B cell (primary cell): ENCODE results near the gene ANTXR1. TPM values are rescaled to one million over a fixed set of nuclear protein-coding genes. Genes with fewer than 3 reads are reported as not detected.

Source experiments
- ATAC-seq: fragments of 200-7000 bp; cut with Tn5 transposase; one replicate; pipeline ENCODE4 v1.10.0; 2021; ENCODE audit warnings: low read depth, mild to moderate bottlenecking, moderate number of reproducible peaks, moderate library complexity
- CTCF ChIA-PET: fragments of 350-600 bp; sonication (Branson Sonifier 250); formaldehyde crosslinking; loops from one replicate; lab custom pipeline; 2021; ENCODE audit warnings: antibody characterized with exemption, inconsistent platforms; lab: Charles Lee
- POLR2A ChIA-PET: fragments of 350-600 bp; sonication (Branson Sonifier 250); formaldehyde crosslinking; loops from one replicate; lab custom pipeline; 2021; ENCODE audit warnings: antibody characterized with exemption; lab: Charles Lee
- DNase-seq: peaks from one replicate; pipeline ENCODE4 v3.0.0; 2013
- H2AFZ ChIP-seq: 2 replicates; pipeline ENCODE4 v1.6.1; 2012; ENCODE audit warnings: mild to moderate bottlenecking, low read depth, low read length; ENCODE audit not compliant: insufficient read depth, poor library complexity, severe bottlenecking
- H3K27ac ChIP-seq, 2 donors: 1 replicate in 1 of 2; 2 replicates in 1 of 2; pipeline ENCODE4 v1.5.1; 2012 to 2013; ENCODE audit warnings: low read length in 2 of 2, mild to moderate bottlenecking in 2 of 2, moderate library complexity in 1 of 2
- H3K27me3 ChIP-seq, 4 experiments: fragments of 200-600 bp in 1 of 4; sonication (generic) in 1 of 4; replicated peaks in 1 of 4; 1 replicate in 2 of 4; 2 replicates in 2 of 4; pipeline versions ENCODE4 v1.6.1 to v1.7.0; 2013 to 2016; ENCODE audit warnings: low read length in 3 of 4, mild to moderate bottlenecking in 2 of 4, mixed read lengths in 1 of 4, moderate library complexity in 1 of 4; ENCODE audit not compliant: insufficient read depth in 4 of 4, control insufficient read depth in 3 of 4; ENCODE audit errors: control extremely low read depth in 1 of 4
- H3K36me3 ChIP-seq, 2 experiments: replicated peaks in 1 of 2; 1 replicate in 1 of 2; 2 replicates in 1 of 2; pipeline versions ENCODE4 v1.6.1 to v1.7.1; 2013; ENCODE audit warnings: low read length in 1 of 2; ENCODE audit not compliant: insufficient read depth in 2 of 2, control insufficient read depth in 1 of 2; ENCODE audit errors: control extremely low read depth in 1 of 2, extremely low read depth in 1 of 2
- H3K4me1 ChIP-seq, 2 donors: fragments of 200-600 bp in 1 of 2; sonication (generic) in 1 of 2; 1 replicate in 1 of 2; 2 replicates in 1 of 2; pipeline versions ENCODE4 v1.5.1 to v1.6.1; 2013 to 2017; ENCODE audit warnings: low read length in 2 of 2; ENCODE audit not compliant: control insufficient read depth in 2 of 2, insufficient read depth in 2 of 2
- H3K4me2 ChIP-seq: replicated peaks from 2 replicates; pipeline ENCODE3; 2012; ENCODE audit warnings: mild to moderate bottlenecking, low read depth, low read length; ENCODE audit not compliant: poor library complexity, severe bottlenecking
- H3K4me3 ChIP-seq, 5 experiments: fragments of 200-600 bp in 1 of 5; sonication (generic) in 1 of 5; 1 replicate in 3 of 5; 2 replicates in 2 of 5; pipeline versions ENCODE4 v1.5.1 to v1.7.0; 2011 to 2016; ENCODE audit warnings: low read length in 4 of 5, mild to moderate bottlenecking in 4 of 5, low read depth in 2 of 5, control low read depth in 1 of 5, moderate library complexity in 1 of 5; ENCODE audit not compliant: insufficient read depth in 1 of 5; ENCODE audit errors: control extremely low read depth in 1 of 5, extremely low read depth in 1 of 5
- H3K79me2 ChIP-seq: fragments of 200-600 bp; sonication (generic); one replicate; pipeline ENCODE4 v1.6.0; 2016; ENCODE audit warnings: low read length; ENCODE audit not compliant: control insufficient read depth, insufficient read depth
- H3K9ac ChIP-seq: fragments of 200-600 bp; sonication (generic); 2 replicates; pipeline ENCODE4 v1.6.1; 2017; ENCODE audit warnings: mild to moderate bottlenecking, low read length, moderate library complexity
- H3K9me3 ChIP-seq, 3 donors: one replicate each; pipeline versions ENCODE4 v1.6.1 to v1.7.1; 2013; ENCODE audit warnings: low read length in 2 of 3; ENCODE audit not compliant: control insufficient read depth in 2 of 3, insufficient read depth in 1 of 3; ENCODE audit errors: control extremely low read depth in 1 of 3
- H4K20me1 ChIP-seq: 2 replicates; pipeline ENCODE4 v1.6.0; 2012; ENCODE audit warnings: mild to moderate bottlenecking, low read length; ENCODE audit not compliant: insufficient read depth, control insufficient read depth, poor library complexity, severe bottlenecking
- H3K27ac Mint-ChIP-seq: one replicate; pipeline ENCODE4 v1.8.0; 2021; ENCODE audit warnings: mixed read lengths
- H3K27me3 Mint-ChIP-seq: one replicate; pipeline ENCODE4 v1.8.0; 2021; ENCODE audit warnings: mixed read lengths
- H3K4me1 Mint-ChIP-seq: one replicate; pipeline ENCODE4 v1.8.0; 2021; ENCODE audit warnings: mixed read lengths
- H3K4me3 Mint-ChIP-seq: one replicate; pipeline ENCODE4 v1.8.0; 2021; ENCODE audit warnings: mixed read lengths
- H3K9me3 Mint-ChIP-seq: one replicate; pipeline ENCODE4 v1.8.0; 2022; ENCODE audit warnings: mixed read lengths; ENCODE audit not compliant: insufficient read depth
- EZH2 ChIP-seq: IDR thresholded peaks from 2 replicates; pipeline ENCODE4 v1.6.1; 2012; ENCODE audit warnings: borderline replicate concordance, low read depth, mild to moderate bottlenecking, moderate library complexity, low read length; ENCODE audit not compliant: insufficient read depth, poor library complexity, severe bottlenecking
- WGBS: methylation state at CpG from one replicate; pipeline ENCODE4 v1.1.5; 2013; ENCODE audit warnings: missing lambda C conversion rate; ENCODE audit not compliant: insufficient coverage; 5-methylcytosine and 5-hydroxymethylcytosine counted together
- intact Hi-C: fragments of 100-400 bp; cut with micrococcal nuclease; formaldehyde crosslinking; loops from one replicate; pipeline ENCODE4 v1.10.0; 2022
- polyA plus RNA-seq: library from polyadenylated mRNA; depleted of rRNA; stranded (reverse); fragments of >200 nt; gene quantifications from 2 replicates; pipeline ENCODE4 v1.2.3, GENCODE V29; 2012
- total RNA-seq, 2 donors: library from RNA; stranded (reverse); fragments of 120-200 nt in 1 of 2; gene quantifications; 1 replicate in 1 of 2; 2 replicates in 1 of 2; pipeline versions ENCODE4 v1.2.3 to v1.2.4, GENCODE V29; 2013 to 2022
- TF ChIP-seq, protein P1 (sequence below): fragments of 200-600 bp; IDR thresholded peaks from one replicate; pipeline ENCODE4 v1.8.0; 2022; ENCODE audit warnings: antibody characterized with exemption, mild to moderate bottlenecking

Gene ANTXR1
- total and polyA plus RNA-seq, 2 donors (not counting 1 experiment from before 2014, with no cell fraction given): not detected

DNA sequence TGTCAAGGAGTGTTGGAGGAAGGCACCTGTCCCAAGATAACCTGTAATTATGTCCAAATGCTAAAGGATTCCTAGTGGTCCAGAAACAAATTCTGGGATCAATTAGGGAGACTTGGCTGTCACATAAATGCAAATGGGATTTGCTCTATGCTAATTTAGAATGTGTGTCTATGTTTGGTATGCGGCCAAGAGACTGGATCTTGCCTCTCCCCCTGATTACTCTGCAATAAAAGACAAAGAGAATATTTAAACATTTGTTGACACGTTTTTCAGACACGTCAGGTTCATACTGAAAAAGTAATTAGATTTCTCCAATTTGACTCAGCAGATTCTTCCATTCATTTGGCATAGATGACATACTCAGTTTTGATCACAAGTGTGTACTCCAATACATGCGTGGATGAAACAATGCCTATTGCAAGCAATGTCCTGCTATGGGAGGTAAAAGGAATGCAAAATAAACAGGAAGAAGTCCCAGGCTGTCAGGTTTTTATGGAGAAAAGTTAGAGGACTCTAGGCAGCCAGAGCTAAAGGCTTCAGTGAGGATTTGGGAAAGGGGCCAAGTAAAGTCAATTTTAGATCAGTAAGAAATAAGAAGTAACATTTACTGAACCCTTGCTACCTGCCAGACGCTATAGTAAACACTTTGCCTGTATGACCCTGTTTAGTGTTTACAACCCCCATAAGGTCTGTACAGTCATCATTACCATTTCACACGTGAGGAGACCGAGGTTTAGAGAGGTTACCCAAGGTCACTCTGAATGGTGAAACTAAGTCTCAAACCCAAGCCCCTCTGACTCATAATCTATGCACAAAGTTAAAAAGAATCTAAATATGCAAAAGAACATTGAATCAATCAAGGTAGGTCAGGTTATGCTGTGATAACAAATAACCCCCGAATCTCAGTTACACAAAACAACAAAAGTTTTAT, 7.8 kb downstream of the ANTXR1 start:
- Histone ChIP-seq H4K20me1 (no peaks in the 10 kb centered on the region), H3K36me3 (no peaks in the 10 kb centered on the region), H2AFZ (no peak overlapping the region), H3K4me3 (no peak overlapping the region), H3K4me1 (no peaks in the 10 kb centered on the region), H3K4me2 (no peak overlapping the region), H3K27ac (no peak overlapping the region), H3K79me2 (no peaks in the 10 kb centered on the region), H3K9me3 (no peaks in the 10 kb centered on the region), H3K27me3 (peaks cover 0 to 32% (median 18%) of the 10 kb centered on the region in 4 experiments), H3K9ac (no peak overlapping the region)
- H3K27ac Mint-ChIP-seq: no peak overlapping the region
- ATAC-seq: no peak
- no peaks in the 10 kb centered on the region for H3K9me3 Mint-ChIP-seq
- peaks cover 35% of the 10 kb centered on the region for H3K27me3 Mint-ChIP-seq
- intact Hi-C loops: no loop called here
- CTCF ChIA-PET: no interaction called here
- no peak overlapping the region for H3K4me3 Mint-ChIP-seq
- no peaks in the 10 kb centered on the region for H3K4me1 Mint-ChIP-seq
- TF ChIP-seq, protein P1, sequence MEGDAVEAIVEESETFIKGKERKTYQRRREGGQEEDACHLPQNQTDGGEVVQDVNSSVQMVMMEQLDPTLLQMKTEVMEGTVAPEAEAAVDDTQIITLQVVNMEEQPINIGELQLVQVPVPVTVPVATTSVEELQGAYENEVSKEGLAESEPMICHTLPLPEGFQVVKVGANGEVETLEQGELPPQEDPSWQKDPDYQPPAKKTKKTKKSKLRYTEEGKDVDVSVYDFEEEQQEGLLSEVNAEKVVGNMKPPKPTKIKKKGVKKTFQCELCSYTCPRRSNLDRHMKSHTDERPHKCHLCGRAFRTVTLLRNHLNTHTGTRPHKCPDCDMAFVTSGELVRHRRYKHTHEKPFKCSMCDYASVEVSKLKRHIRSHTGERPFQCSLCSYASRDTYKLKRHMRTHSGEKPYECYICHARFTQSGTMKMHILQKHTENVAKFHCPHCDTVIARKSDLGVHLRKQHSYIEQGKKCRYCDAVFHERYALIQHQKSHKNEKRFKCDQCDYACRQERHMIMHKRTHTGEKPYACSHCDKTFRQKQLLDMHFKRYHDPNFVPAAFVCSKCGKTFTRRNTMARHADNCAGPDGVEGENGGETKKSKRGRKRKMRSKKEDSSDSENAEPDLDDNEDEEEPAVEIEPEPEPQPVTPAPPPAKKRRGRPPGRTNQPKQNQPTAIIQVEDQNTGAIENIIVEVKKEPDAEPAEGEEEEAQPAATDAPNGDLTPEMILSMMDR: no peak
- TF ChIP-seq EZH2: no peak
- POLR2A ChIA-PET: no interaction called here
- WGBS: no CpG with 5 or more reads among the region's 8 CpGs
- DNase-seq: no peak

DNA sequence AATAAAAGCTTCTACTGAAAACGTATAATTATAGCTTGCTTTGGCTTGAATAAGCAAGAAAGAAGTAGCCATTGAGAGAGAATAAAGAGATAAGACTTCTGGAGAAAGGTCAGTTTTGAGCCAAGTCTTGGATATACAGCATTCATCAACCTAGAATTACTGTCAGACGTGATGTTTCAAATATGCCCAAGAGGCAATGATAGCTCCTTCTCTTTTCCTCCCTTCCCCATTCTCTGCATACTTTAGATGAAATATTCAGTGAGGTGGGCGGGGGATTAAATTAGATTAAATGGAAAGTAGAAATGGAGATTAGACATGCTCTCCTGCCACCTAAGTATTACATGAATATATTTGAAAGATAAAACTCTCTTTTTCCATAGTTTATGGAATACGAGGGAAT, 8.7 kb downstream of the ANTXR1 start:
- intact Hi-C loops: no loop called here
- Histone ChIP-seq H3K9me3 (no peaks in the 10 kb centered on the region), H3K4me1 (no peaks in the 10 kb centered on the region), H4K20me1 (no peaks in the 10 kb centered on the region), H3K36me3 (no peaks in the 10 kb centered on the region), H3K4me3 (no peak overlapping the region), H3K27ac (no peak overlapping the region), H2AFZ (no peak overlapping the region), H3K9ac (no peak overlapping the region), H3K27me3 (peaks cover 0 to 24% (median 17%) of the 10 kb centered on the region in 4 experiments), H3K79me2 (no peaks in the 10 kb centered on the region), H3K4me2 (no peak overlapping the region)
- no peaks in the 10 kb centered on the region for H3K4me1 Mint-ChIP-seq
- peaks cover 43% of the 10 kb centered on the region for H3K27me3 Mint-ChIP-seq
- no peak for TF ChIP-seq EZH2
- TF ChIP-seq, protein P1: no peak
- no peaks in the 10 kb centered on the region for H3K9me3 Mint-ChIP-seq
- ChIA-PET POLR2A (no interaction called here), CTCF (no interaction called here)
- no peak for DNase-seq
- ATAC-seq: no peak
- no peak overlapping the region for H3K27ac Mint-ChIP-seq
- no peak overlapping the region for H3K4me3 Mint-ChIP-seq
- 88% methylated on average over 1 of the region's 4 CpGs for WGBS
